Stimulated activated CD8-positive, alpha-beta memory T cell treated with anti-CD3 and anti-CD28 coated beads, Interleukin-4, amount 100 ng/mL, for 1 hour (primary cell): ENCODE results near the gene MESP1.

Experiments
- DNase-seq, 2 donors: peaks; one replicate each; pipeline ENCODE4 v3.0.0-alpha.2; 2020; ENCODE audit warnings: low read depth in 2 of 2, low spot score in 1 of 2

The MESP1 gene

GRCh38 chr15:89725064-89725463, 26.0 kb downstream of the MESP1 start:
- DNase-seq: no peak

GRCh38 chr15:89724621-89725020, 26.4 kb downstream of the MESP1 start:
- DNase-seq: no peak

- DNase-seq: no peak
Observed at GRCh38 chr15:89723031-89723430, 28.0 kb downstream of the MESP1 start.

- DNase-seq: no peak
Observed at GRCh38 chr15:89714775-89715174, 36.3 kb downstream of the MESP1 start.

GRCh38 chr15:89707577-89707976, 43.5 kb downstream of the MESP1 start:
- no peak for DNase-seq

- no peak for DNase-seq
Observed at GRCh38 chr15:89704411-89704810, 46.6 kb downstream of the MESP1 start.
